Liver (tissue), 9 donors: ENCODE data around the gene OXCT1. TPM values are rescaled to one million over a fixed set of nuclear protein-coding genes. Genes with fewer than 3 reads are reported as not detected.

Source experiments
- DNase-seq: peaks from one replicate; pipeline ENCODE4 v3.0.0-alpha.2; 2017; ENCODE audit warnings: low spot score
- H3K27ac ChIP-seq, 2 donors: one replicate each; pipeline ENCODE4 v1.7.0; 2013; ENCODE audit warnings: inconsistent platforms in 2 of 2, low read length in 2 of 2, control low read depth in 1 of 2, low read depth in 1 of 2, mild to moderate bottlenecking in 1 of 2
- H3K27me3 ChIP-seq, 4 donors: one replicate each; pipeline versions ENCODE4 v1.6.1 to v1.7.0; 2013; ENCODE audit warnings: low read length in 3 of 4, inconsistent platforms in 1 of 4, mild to moderate bottlenecking in 1 of 4, moderate library complexity in 1 of 4; ENCODE audit not compliant: control insufficient read depth in 4 of 4, insufficient read depth in 4 of 4
- H3K36me3 ChIP-seq, 4 donors: one replicate each; pipeline versions ENCODE4 v1.6.1 to v1.7.0; 2013; ENCODE audit warnings: low read length in 3 of 4, mild to moderate bottlenecking in 3 of 4, low read depth in 1 of 4, moderate library complexity in 1 of 4; ENCODE audit not compliant: control insufficient read depth in 4 of 4, insufficient read depth in 3 of 4
- H3K4me1 ChIP-seq, 4 donors: one replicate each; pipeline versions ENCODE4 v1.6.1 to v1.7.0; 2013; ENCODE audit warnings: low read length in 3 of 4, mild to moderate bottlenecking in 3 of 4, moderate library complexity in 1 of 4; ENCODE audit not compliant: control insufficient read depth in 4 of 4, insufficient read depth in 4 of 4
- H3K4me3 ChIP-seq, 3 donors: one replicate each; pipeline versions ENCODE4 v1.6.1 to v1.7.0; 2013; ENCODE audit warnings: low read length in 3 of 3, control low read depth in 1 of 3, low read depth in 1 of 3, mild to moderate bottlenecking in 1 of 3
- H3K9ac ChIP-seq, 2 donors: one replicate each; pipeline ENCODE4 v1.7.0; 2013; ENCODE audit warnings: low read length in 2 of 2, mild to moderate bottlenecking in 2 of 2, moderate library complexity in 2 of 2, control low read depth in 1 of 2, low read depth in 1 of 2
- H3K9me3 ChIP-seq, 4 donors: one replicate each; pipeline versions ENCODE4 v1.6.1 to v1.7.0; 2013; ENCODE audit warnings: low read length in 3 of 4; ENCODE audit not compliant: control insufficient read depth in 4 of 4
- ATF3 ChIP-seq: IDR thresholded peaks from 2 replicates; pipeline ENCODE4 v1.6.1; 2016; ENCODE audit warnings: antibody characterized with exemption
- CTCF ChIP-seq: fragments of 150-350 bp; IDR thresholded peaks from 2 replicates; pipeline ENCODE4 v1.5.1; 2017; ENCODE audit warnings: improper control_type of control experiment, low read depth, low read length; ENCODE audit not compliant: missing input control
- EGR1 ChIP-seq, 2 donors: IDR thresholded peaks; 2 replicates each; pipeline ENCODE4 v1.6.1; 2016 to 2018; ENCODE audit warnings: antibody characterized with exemption in 2 of 2, low read depth in 2 of 2
- FOXA1 ChIP-seq: IDR thresholded peaks from 2 replicates; pipeline ENCODE4 v1.6.1; 2016; ENCODE audit warnings: antibody characterized with exemption
- FOXA2 ChIP-seq: IDR thresholded peaks from 2 replicates; pipeline ENCODE4 v1.6.1; 2016; ENCODE audit warnings: antibody characterized with exemption
- GABPA ChIP-seq, 2 donors: IDR thresholded peaks in 1 of 2; conservative IDR thresholded peaks in 1 of 2; 2 replicates each; pipeline ENCODE4 v1.6.1; 2016; ENCODE audit warnings: antibody characterized with exemption in 2 of 2, mild to moderate bottlenecking in 1 of 2, moderate library complexity in 1 of 2
- HNF4A ChIP-seq, 2 donors: conservative IDR thresholded peaks; 2 replicates each; pipeline ENCODE4 v1.6.1; 2016; ENCODE audit warnings: antibody characterized with exemption in 2 of 2, mild to moderate bottlenecking in 2 of 2
- HNF4G ChIP-seq: IDR thresholded peaks from 2 replicates; pipeline ENCODE4 v1.6.1; 2016; ENCODE audit warnings: antibody characterized with exemption
- MAX ChIP-seq: IDR thresholded peaks from 2 replicates; pipeline ENCODE4 v1.6.1; 2016; ENCODE audit warnings: antibody characterized with exemption
- NR2F2 ChIP-seq: IDR thresholded peaks from 2 replicates; pipeline ENCODE4 v1.6.1; 2016; ENCODE audit warnings: antibody characterized with exemption
- RAD21 ChIP-seq, 2 donors: IDR thresholded peaks; 2 replicates each; pipeline ENCODE4 v1.6.1; 2016; ENCODE audit warnings: antibody characterized with exemption in 2 of 2, mild to moderate bottlenecking in 2 of 2
- RXRA ChIP-seq, 2 donors: IDR thresholded peaks; 2 replicates each; pipeline ENCODE4 v1.6.1; 2017 to 2018; ENCODE audit warnings: antibody characterized with exemption in 2 of 2, mild to moderate bottlenecking in 1 of 2
- SP1 ChIP-seq: IDR thresholded peaks from 2 replicates; pipeline ENCODE4 v1.6.1; 2018; ENCODE audit warnings: antibody characterized with exemption, mild to moderate bottlenecking
- TAF1 ChIP-seq: conservative IDR thresholded peaks from 2 replicates; pipeline ENCODE4 v1.6.1; 2016; ENCODE audit warnings: antibody characterized with exemption, mild to moderate bottlenecking
- YY1 ChIP-seq: IDR thresholded peaks from 2 replicates; pipeline ENCODE4 v1.6.1; 2016; ENCODE audit warnings: antibody characterized with exemption, mild to moderate bottlenecking
- ZBTB33 ChIP-seq: IDR thresholded peaks from 2 replicates; pipeline ENCODE4 v1.6.1; 2016; ENCODE audit warnings: antibody characterized with exemption
- WGBS: extraction: QIAGEN DNeasy Blood & Tissue Kit; methylation state at CpG from one replicate; pipeline ENCODE4 v1.1.7; 2013; 5-methylcytosine and 5-hydroxymethylcytosine counted together
- polyA plus RNA-seq, 2 donors: library from polyadenylated mRNA; stranded (reverse) in 1 of 2; unstranded in 1 of 2; fragments of 200-250 nt in 1 of 2; fragments of >200 nt in 1 of 2; fragmentation: Nextera tagmentation in 1 of 2; extraction: Ambion mirVana in 1 of 2; gene quantifications; one replicate each; pipeline versions ENCODE4 v1.2.1 to v1.2.3, GENCODE V29; 2013 to 2015
- total RNA-seq, 2 donors: library from RNA; depleted of rRNA; stranded (reverse); fragments of >200 nt; gene quantifications; one replicate each; pipeline ENCODE4 v1.2.3, GENCODE V29; 2014
- donor health status: healthy.
- donor health status: healthy.
- donor health status: healthy.
- donor health status: healthy.
- donor health status: healthy.

OXCT1 gene
- total and polyA plus RNA-seq, 4 donors = 0.72 to 10.7 (median 1.1) TPM

- no peak for TF ChIP-seq YY1
- TF ChIP-seq MAX = no peak
- no peak for TF ChIP-seq FOXA1
- no peak for TF ChIP-seq ATF3
- no peak for TF ChIP-seq FOXA2
- Histone ChIP-seq H3K9me3 (no peaks in the 10 kb centered on the region), H3K27me3 (peaks cover 0 to 3% (median 0%) of the 10 kb centered on the region in 4 donors), H3K9ac (no peak overlapping the region), H3K36me3 (no peaks in the 10 kb centered on the region), H3K27ac (no peak overlapping the region), H3K4me1 (no peaks in the 10 kb centered on the region), H3K4me3 (no peak overlapping the region)
- WGBS = 71% methylated on average over 4 of the region's 4 CpGs
- DNase-seq = no peak
These were observed 58.1 kb downstream of the OXCT1 start for GRCh38 chr5:41812156-41812555.

GRCh38 chr5:41809128-41809527 lies 61.1 kb downstream of the OXCT1 start:
- peaks cover 0 to 3% (median 0%) of the 10 kb centered on the region in 4 donors for H3K27me3 ChIP-seq
- WGBS = 69% methylated on average over 1 of the region's 1 CpG
- H3K4me1 ChIP-seq = no peaks in the 10 kb centered on the region
- no peaks in the 10 kb centered on the region for H3K9me3 ChIP-seq
- H3K27ac ChIP-seq = no peak overlapping the region
- H3K4me3 ChIP-seq = no peak overlapping the region
- no peaks in the 10 kb centered on the region for H3K36me3 ChIP-seq
- no peak for DNase-seq
- no peak overlapping the region for H3K9ac ChIP-seq
- no peak for TF ChIP-seq RAD21 (IDR thresholded peaks at IDR 0.05)
- no peak for TF ChIP-seq TAF1
- TF ChIP-seq FOXA2 = no peak
- no peak for TF ChIP-seq ATF3
- no peak for TF ChIP-seq HNF4G
- TF ChIP-seq HNF4A (conservative IDR thresholded peaks at IDR 0.05) = no peak
- TF ChIP-seq GABPA (IDR thresholded peaks at IDR 0.05 in 1 of 2, conservative IDR thresholded peaks at IDR 0.05 in 1 of 2) = no peak
- TF ChIP-seq YY1 = no peak
- TF ChIP-seq NR2F2 = no peak
- TF ChIP-seq CTCF = no peak
- TF ChIP-seq EGR1 (IDR thresholded peaks at IDR 0.05; ENCODE audit: low read depth in 2 of 2) = no peak
- no peak for TF ChIP-seq RXRA (IDR thresholded peaks at IDR 0.05)

- no peaks in the 10 kb centered on the region for H3K9me3 ChIP-seq
- peaks cover 0 to 3% (median 0%) of the 10 kb centered on the region in 4 donors for H3K27me3 ChIP-seq
- WGBS = 64% methylated on average over 3 of the region's 3 CpGs
- H3K4me1 ChIP-seq = no peaks in the 10 kb centered on the region
- H3K9ac ChIP-seq = no peak overlapping the region
- DNase-seq = no peak
- no peaks in the 10 kb centered on the region for H3K36me3 ChIP-seq
- no peak overlapping the region for H3K27ac ChIP-seq
- H3K4me3 ChIP-seq = no peak overlapping the region
- TF ChIP-seq CTCF (no peak), SP1 (no peak), ATF3 (no peak), HNF4G (no peak), ZBTB33 (no peak), FOXA1 (no peak)
These were observed 61.9 kb downstream of the OXCT1 start for GRCh38 chr5:41808294-41808693.
